ENCODE measurements around the gene HAUS6.
A peak's percentile ranks its signal among the peaks of the same experiment; 100 is the strongest.

GRCh38 chr9:19028835-19029451 is 73.8 kb downstream of the HAUS6 start:
- TF ChIP-seq CTCF (conservative IDR thresholded peaks at IDR 0.05; ENCODE audit: low read depth, low read length), result peak; percentile 70
- TF ChIP-seq EZH2 (IDR thresholded peaks at IDR 0.05; ENCODE audit: low read length, unreplicated experiment), result no peak
- no peak for TF ChIP-seq EZH2phosphoT487 (IDR thresholded peaks at IDR 0.05; ENCODE audit: borderline replicate concordance, low read length)

Measured in PC-3 (cell line).